ENCODE results near the gene GAA. TPM values are rescaled to one million over a fixed set of nuclear protein-coding genes. Genes with fewer than 3 reads are reported as not detected.

Gene GAA
- total and polyA plus RNA-seq, 2 donors (not counting 1 experiment from before 2014, with no cell fraction given) = 32.3 to 39.4 TPM

GRCh38 chr17:80083136-80083661, 18.2 kb upstream of the GAA start:
- intact Hi-C loops (cut with micrococcal nuclease) = loop anchor here (5.0 kb wide), 2 partner anchors 76 to 169 kb away; no protein-coding TSS in a partner anchor
- TF ChIP-seq CTCF (IDR thresholded peaks at IDR 0.05) = no peak
- no peak for TF ChIP-seq EZH2 (IDR thresholded peaks at IDR 0.05; ENCODE audit: borderline replicate concordance, insufficient read depth, low read depth, low read length, poor library complexity, severe bottlenecking)

GRCh38 chr17:80084773-80085172, 16.6 kb upstream of the GAA start:
- intact Hi-C loops (cut with micrococcal nuclease) = loop anchor here (5.0 kb wide), 2 partner anchors 77 to 168 kb away; no protein-coding TSS in a partner anchor
- ATAC-seq (ENCODE audit: low read depth) (no peak), DNase-seq (no peak)
- ChIA-PET CTCF (no interaction called here), POLR2A (no interaction called here)
- Histone ChIP-seq H3K9me3 (ENCODE audit: control extremely low read depth in 1 of 3, control insufficient read depth in 2 of 3, insufficient read depth in 1 of 3, low read length in 2 of 3) (no peaks in the 10 kb centered on the region), H2AFZ (ENCODE audit: insufficient read depth, low read depth, low read length, poor library complexity, severe bottlenecking) (no peak overlapping the region), H4K20me1 (ENCODE audit: control insufficient read depth, insufficient read depth, low read length, poor library complexity, severe bottlenecking) (no peaks in the 10 kb centered on the region), H3K36me3 (replicated peaks in 1 of 2; ENCODE audit: control extremely low read depth in 1 of 2, control insufficient read depth in 1 of 2, extremely low read depth in 1 of 2, insufficient read depth in 2 of 2, low read length in 1 of 2) (no peaks in the 10 kb centered on the region), H3K79me2 (ENCODE audit: control insufficient read depth, insufficient read depth, low read length) (no peaks in the 10 kb centered on the region), H3K9ac (ENCODE audit: low read length) (no peak overlapping the region), H3K4me1 (ENCODE audit: control insufficient read depth in 2 of 2, insufficient read depth in 2 of 2, low read length in 2 of 2) (peaks cover 0 to 7% of the 10 kb centered on the region in 2 donors), H3K4me2 (replicated peaks; ENCODE audit: low read depth, low read length, poor library complexity, severe bottlenecking) (no peak overlapping the region), H3K27me3 (replicated peaks in 1 of 4; ENCODE audit: control extremely low read depth in 1 of 4, control insufficient read depth in 3 of 4, insufficient read depth in 4 of 4, low read length in 3 of 4) (peaks cover 0 to 9% (median 1%) of the 10 kb centered on the region in 4 experiments), H3K4me3 (ENCODE audit: control extremely low read depth in 1 of 5, extremely low read depth in 1 of 5, insufficient read depth in 1 of 5, low read depth in 2 of 5, low read length in 4 of 5) (no peak overlapping the region), H3K27ac (ENCODE audit: low read length in 2 of 2) (no peak overlapping the region)
- no peak for TF ChIP-seq CTCF (IDR thresholded peaks at IDR 0.05)
- no peak for TF ChIP-seq EZH2 (IDR thresholded peaks at IDR 0.05; ENCODE audit: borderline replicate concordance, insufficient read depth, low read depth, low read length, poor library complexity, severe bottlenecking)
- WGBS (ENCODE audit: insufficient coverage) = 89% methylated on average over 15 of the region's 15 CpGs
- no peak overlapping the region for H3K4me3 Mint-ChIP-seq
- no peak overlapping the region for H3K27ac Mint-ChIP-seq
- H3K4me1 Mint-ChIP-seq = peaks cover 2% of the 10 kb centered on the region
- H3K9me3 Mint-ChIP-seq (ENCODE audit: insufficient read depth) = no peaks in the 10 kb centered on the region
- H3K27me3 Mint-ChIP-seq = peaks cover 7% of the 10 kb centered on the region

More at GRCh38 chr17:80083136-80083661, 18.2 kb upstream of the GAA start:
- Mint-ChIP-seq H3K9me3 (ENCODE audit: insufficient read depth) (no peaks in the 10 kb centered on the region), H3K27me3 (peaks cover 7% of the 10 kb centered on the region), H3K4me3 (no peak overlapping the region), H3K4me1 (peaks cover 2% of the 10 kb centered on the region), H3K27ac (no peak overlapping the region)
- Histone ChIP-seq H3K27me3 (replicated peaks in 1 of 4; ENCODE audit: control extremely low read depth in 1 of 4, control insufficient read depth in 3 of 4, insufficient read depth in 4 of 4, low read length in 3 of 4) (peaks cover 0 to 9% (median 1%) of the 10 kb centered on the region in 4 experiments), H4K20me1 (ENCODE audit: control insufficient read depth, insufficient read depth, low read length, poor library complexity, severe bottlenecking) (no peaks in the 10 kb centered on the region), H3K79me2 (ENCODE audit: control insufficient read depth, insufficient read depth, low read length) (no peaks in the 10 kb centered on the region), H3K4me3 (ENCODE audit: control extremely low read depth in 1 of 5, extremely low read depth in 1 of 5, insufficient read depth in 1 of 5, low read depth in 2 of 5, low read length in 4 of 5) (no peak overlapping the region), H3K4me1 (ENCODE audit: control insufficient read depth in 2 of 2, insufficient read depth in 2 of 2, low read length in 2 of 2) (peaks cover 0 to 7% of the 10 kb centered on the region in 2 donors), H3K4me2 (replicated peaks; ENCODE audit: low read depth, low read length, poor library complexity, severe bottlenecking) (no peak overlapping the region), H2AFZ (ENCODE audit: insufficient read depth, low read depth, low read length, poor library complexity, severe bottlenecking) (no peak overlapping the region), H3K27ac (ENCODE audit: low read length in 2 of 2) (no peak overlapping the region), H3K36me3 (replicated peaks in 1 of 2; ENCODE audit: control extremely low read depth in 1 of 2, control insufficient read depth in 1 of 2, extremely low read depth in 1 of 2, insufficient read depth in 2 of 2, low read length in 1 of 2) (no peaks in the 10 kb centered on the region), H3K9ac (ENCODE audit: low read length) (no peak overlapping the region), H3K9me3 (ENCODE audit: control extremely low read depth in 1 of 3, control insufficient read depth in 2 of 3, insufficient read depth in 1 of 3, low read length in 2 of 3) (no peaks in the 10 kb centered on the region)
- ChIA-PET POLR2A (interaction anchor here (0.5 to 1.0 kb wide), 2 partner anchors 16 to 18 kb away, joined by 3 read pairs; partner anchors contain the start of gene GAA), CTCF (interaction anchor here (1.0 to 2.0 kb wide), 6 partner anchors 10 to 169 kb away, joined by 4 to 11 read pairs (median 6); partner anchors contain the start of gene GAA)
- no peak for ATAC-seq (ENCODE audit: low read depth)
- no peak for DNase-seq
- WGBS (ENCODE audit: insufficient coverage) = 88% methylated on average over 13 of the region's 13 CpGs

Data from B cell (primary cell).